Hindlimb muscle (tissue), 1 donor: ENCODE data around the gene PSPN. TPM values are rescaled to one million over a fixed set of nuclear protein-coding genes. Genes with fewer than 3 reads are reported as not detected.

ENCODE experiments used
- DNase-seq: peaks from one replicate; pipeline ENCODE4 v3.0.0-alpha.2; 2013
- polyA plus RNA-seq: library from polyadenylated mRNA; unstranded; fragments of 120-200 nt; gene quantifications from one replicate; pipeline ENCODE4 v1.2.1, GENCODE V29; 2013; ENCODE audit not compliant: insufficient read length

The PSPN gene
- 0.80 TPM for polyA plus RNA-seq

GRCh38 chr19:6375411-6376010, at the start of gene PSPN:
Gene PSPN (minus strand): TSS chr19:6375933. CDS start chr19:6375849, 84 bp downstream.
- no peak for DNase-seq

- DNase-seq: peak; percentile 100
These were observed 49.4 kb upstream of the PSPN start for GRCh38 chr19:6424939-6425731.

- DNase-seq: no peak
These were observed 48.6 kb upstream of the PSPN start, which contains the start of gene KHSRP for GRCh38 chr19:6424195-6424938. Gene KHSRP (minus strand): TSS chr19:6424811. CDS start chr19:6424701, 110 bp downstream.

- no peak for DNase-seq
These were observed 47.9 kb upstream of the PSPN start for GRCh38 chr19:6423499-6424194.

GRCh38 chr19:6421075-6422014, 45.6 kb upstream of the PSPN start:
- DNase-seq: no peak

- no peak for DNase-seq
These were observed 42.8 kb upstream of the PSPN start for GRCh38 chr19:6418562-6418932.

- no peak for DNase-seq
These were observed 42.2 kb upstream of the PSPN start for GRCh38 chr19:6417713-6418561.

GRCh38 chr19:6416658-6417405, 41.1 kb upstream of the PSPN start:
- no peak for DNase-seq

- DNase-seq: no peak
These were observed 40.0 kb upstream of the PSPN start for GRCh38 chr19:6415591-6416190.

GRCh38 chr19:6414793-6415590, 39.3 kb upstream of the PSPN start:
- DNase-seq: no peak

- no peak for DNase-seq
These were observed 38.2 kb upstream of the PSPN start for GRCh38 chr19:6413721-6414643.

GRCh38 chr19:6413291-6413690, 37.6 kb upstream of the PSPN start:
- no peak for DNase-seq

- no peak for DNase-seq
These were observed 36.8 kb upstream of the PSPN start for GRCh38 chr19:6412447-6413091.

GRCh38 chr19:6412061-6412446, 36.3 kb upstream of the PSPN start:
- no peak for DNase-seq

- DNase-seq: no peak
These were observed 33.6 kb upstream of the PSPN start for GRCh38 chr19:6409346-6409745.

GRCh38 chr19:6406401-6406800, 30.7 kb upstream of the PSPN start:
- no peak for DNase-seq
